Measurements from ENCODE around the gene CASP8. TPM values are rescaled to one million over a fixed set of nuclear protein-coding genes. Genes with fewer than 3 reads are reported as not detected.
"Not testable (repeated sequence)": the region's sequence is repeated elsewhere in the genome, so short reads cannot be mapped to it uniquely, and the experiment has no call there.

Gene CASP8
- total and polyA plus RNA-seq, 5 donors: 2.6 to 5.4 (median 4.2) TPM

DNA sequence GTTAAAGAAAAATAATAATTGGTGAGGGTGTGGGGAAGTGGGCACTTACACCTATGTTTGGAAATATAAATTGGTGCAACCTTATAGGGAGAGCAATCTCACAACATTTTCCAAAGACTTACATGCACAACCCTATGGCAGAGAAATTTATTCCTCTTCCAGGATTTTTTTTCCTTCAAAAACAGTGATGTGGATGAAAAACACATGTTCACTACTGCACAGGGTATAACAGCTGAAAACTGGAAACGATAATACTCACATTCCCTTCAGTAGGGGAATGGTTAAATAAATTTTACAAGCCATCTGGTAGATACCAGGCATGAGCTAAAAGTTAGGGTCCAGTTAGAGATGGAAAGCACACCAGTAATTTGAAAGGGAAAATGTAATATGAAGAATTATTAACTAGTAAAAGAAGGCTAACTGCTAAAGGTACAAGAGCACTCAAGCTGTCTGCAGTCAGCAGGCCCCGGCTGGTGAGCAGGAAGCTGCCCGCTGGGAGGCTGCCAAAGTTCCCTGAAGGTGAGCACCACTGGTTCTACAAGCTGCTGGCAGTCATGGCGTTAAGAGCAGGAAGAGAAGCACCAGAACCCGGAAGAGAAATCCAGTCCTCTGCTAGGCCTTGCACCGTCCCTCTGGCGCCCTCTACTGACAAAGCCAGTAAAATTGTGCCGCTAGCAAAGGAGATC, 28.4 kb upstream of the CASP8 start:
- intact Hi-C loops (cut with DNase I): loop anchor here in 3 of 4 donors (5.0 to 10.0 kb wide), 3 partner anchors 47 to 133 kb away; partner anchors contain the start of gene CASP10 (in 2 of the 3)
- DNase-seq: peak; percentile 86 to 92 (median 90)
- peak; percentile 86 to 87 for ATAC-seq
- no peaks in the 10 kb centered on the region for H3K27me3 ChIP-seq (ENCODE audit: control insufficient read depth, insufficient read depth)
- H3K9me3 ChIP-seq (ENCODE audit: control insufficient read depth, low read length): no peaks in the 10 kb centered on the region
- no peak overlapping the region for H3K27ac ChIP-seq (ENCODE audit: low read length)
- H3K4me3 ChIP-seq (ENCODE audit: low read length): no peak overlapping the region
- no peaks in the 10 kb centered on the region for H3K4me1 ChIP-seq (ENCODE audit: control insufficient read depth, insufficient read depth, low read length)
- 18% methylated on average over 8 of the region's 8 CpGs for WGBS

DNA sequence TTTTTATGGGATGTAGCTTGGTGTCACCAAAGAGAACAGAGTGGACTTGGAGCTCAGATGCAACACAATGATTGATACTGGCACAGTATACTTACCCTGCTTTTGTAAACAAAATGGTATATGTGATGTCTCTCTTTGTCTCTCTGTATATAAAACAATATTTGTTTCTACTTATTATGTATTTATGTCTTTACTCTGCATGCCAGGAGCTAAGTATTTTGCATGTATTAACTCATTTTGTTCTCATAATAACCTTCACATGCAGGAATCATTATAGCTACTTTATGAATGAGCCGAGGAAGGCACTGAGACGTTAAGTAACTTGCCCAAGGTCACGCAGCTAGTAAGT, 27.9 kb upstream of the CASP8 start:
- Histone ChIP-seq H3K4me3 (ENCODE audit: low read length) (no peak overlapping the region), H3K9me3 (ENCODE audit: control insufficient read depth, low read length) (no peaks in the 10 kb centered on the region), H3K27ac (ENCODE audit: low read length) (no peak overlapping the region), H3K4me1 (ENCODE audit: control insufficient read depth, insufficient read depth, low read length) (no peaks in the 10 kb centered on the region), H3K27me3 (ENCODE audit: control insufficient read depth, insufficient read depth) (no peaks in the 10 kb centered on the region)
- intact Hi-C loops (cut with DNase I): loop anchor here in 3 of 4 donors (5.0 to 10.0 kb wide), 3 partner anchors 48 to 132 kb away; partner anchors contain the start of gene CASP10 (in 2 of the 3)
- ATAC-seq: no peak
- 45% methylated on average over 3 of the region's 3 CpGs for WGBS
- DNase-seq: no peak

DNA sequence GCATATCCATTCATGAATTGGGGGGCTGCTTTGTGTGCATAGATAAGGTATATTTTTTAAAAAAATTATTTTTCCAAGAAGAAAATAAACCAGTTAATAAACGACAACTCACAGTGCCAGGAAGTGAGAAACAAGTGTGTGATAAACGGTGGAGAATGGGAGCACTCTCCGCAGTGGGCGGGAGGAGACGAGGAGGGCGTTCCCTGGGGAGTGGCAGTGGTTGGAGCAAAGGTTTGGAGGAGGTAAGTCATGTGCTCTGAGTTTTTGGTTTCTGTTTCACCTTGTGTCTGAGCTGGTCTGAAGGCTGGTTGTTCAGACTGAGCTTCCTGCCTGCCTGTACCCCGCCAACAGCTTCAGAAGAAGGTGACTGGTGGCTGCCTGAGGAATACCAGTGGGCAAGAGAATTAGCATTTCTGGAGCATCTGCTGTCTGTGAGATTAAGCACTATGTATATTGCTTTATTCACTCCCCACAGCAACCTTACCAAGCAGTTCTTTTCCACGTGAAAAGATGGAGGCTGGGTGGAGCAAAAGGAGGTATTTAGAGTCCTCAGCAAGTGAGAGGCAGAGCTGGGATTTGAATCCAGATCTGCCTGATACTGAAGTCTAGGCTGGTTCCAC, 27.0 kb upstream of the CASP8 start:
- Histone ChIP-seq H3K9me3 (ENCODE audit: control insufficient read depth, low read length) (no peaks in the 10 kb centered on the region), H3K27ac (ENCODE audit: low read length) (no peak overlapping the region), H3K27me3 (ENCODE audit: control insufficient read depth, insufficient read depth) (no peaks in the 10 kb centered on the region), H3K4me1 (ENCODE audit: control insufficient read depth, insufficient read depth, low read length) (no peaks in the 10 kb centered on the region), H3K4me3 (ENCODE audit: low read length) (no peak overlapping the region)
- intact Hi-C loops (cut with DNase I): loop anchor here in 3 of 4 donors (5.0 to 10.0 kb wide), 3 partner anchors 49 to 131 kb away; partner anchors contain the start of gene CASP10 (in 2 of the 3)
- WGBS: 49% methylated on average over 8 of the region's 8 CpGs
- DNase-seq (peak; percentile 46 to 76 (median 73)), ATAC-seq (peak; percentile 69 to 78)

DNA sequence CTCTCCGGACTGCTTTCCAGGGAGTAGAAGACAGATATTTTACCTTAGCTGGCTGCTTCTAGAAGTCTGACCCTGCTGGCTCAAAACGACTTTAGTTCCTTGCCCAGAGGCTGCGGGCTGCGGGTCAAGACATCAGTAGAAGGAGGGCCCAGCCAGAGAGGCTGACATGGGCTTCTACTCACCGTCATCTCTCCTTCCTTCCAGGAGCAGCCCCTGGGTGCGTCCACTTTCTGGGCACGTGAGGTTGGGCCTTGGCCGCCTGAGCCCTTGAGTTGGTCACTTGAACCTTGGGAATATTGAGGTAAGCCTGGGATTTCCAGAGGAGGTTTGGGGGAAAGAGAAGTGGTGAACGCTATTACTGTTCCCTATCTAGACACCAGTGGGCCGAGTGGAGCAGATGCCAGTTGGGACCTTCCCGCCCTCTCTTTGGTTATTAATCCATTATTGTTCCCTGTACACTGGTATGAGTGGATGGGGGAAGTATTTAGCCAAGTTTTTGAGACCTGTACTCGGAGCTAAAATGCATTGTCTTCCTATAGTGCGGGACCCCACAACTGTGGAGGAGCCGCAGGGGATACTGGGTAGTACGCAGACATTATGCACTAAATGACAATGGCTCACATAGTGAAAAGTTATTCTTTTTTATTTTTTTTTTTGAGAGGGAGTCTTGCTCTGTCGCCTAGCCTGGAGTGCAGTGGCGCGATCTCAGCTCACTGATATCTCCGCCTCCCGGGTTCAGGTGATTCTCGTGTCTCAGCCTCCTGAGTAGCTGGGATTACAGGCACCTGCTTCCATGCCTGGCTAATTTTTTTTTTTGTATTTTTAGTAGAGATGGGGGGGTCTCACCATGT, 26.3 kb upstream of the CASP8 start:
- no peak overlapping the region for H3K4me3 ChIP-seq (ENCODE audit: low read length)

DNA sequence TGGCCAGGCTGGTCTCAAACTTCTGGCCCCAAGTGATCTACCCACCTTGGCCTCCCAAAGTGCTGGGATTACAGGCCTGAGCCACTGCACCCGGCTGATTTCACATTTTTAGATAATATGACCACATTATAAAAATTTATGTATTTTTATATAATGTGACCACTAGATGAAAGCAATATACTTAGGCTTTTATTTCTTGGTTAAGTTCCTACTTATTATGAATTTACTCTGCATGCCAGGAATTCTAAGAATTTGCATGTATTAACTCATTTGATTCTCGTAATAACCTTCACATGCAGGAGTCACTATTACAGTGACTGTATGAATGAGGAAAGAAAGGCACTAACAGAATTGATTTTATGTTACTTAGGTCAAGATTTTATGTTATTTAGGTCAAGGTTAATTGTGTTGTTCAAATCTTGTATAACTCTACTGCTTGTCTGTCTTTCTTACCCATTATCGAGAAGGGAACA, 25.6 kb upstream of the CASP8 start:
- no peak overlapping the region for H3K27ac ChIP-seq (ENCODE audit: low read length)
- 72% methylated on average over 3 of the region's 3 CpGs for WGBS
- H3K4me3 ChIP-seq (ENCODE audit: low read length): no peak overlapping the region
- DNase-seq (no peak), ATAC-seq (no peak)
- no peaks in the 10 kb centered on the region for H3K27me3 ChIP-seq (ENCODE audit: control insufficient read depth, insufficient read depth)
- H3K4me1 ChIP-seq (ENCODE audit: control insufficient read depth, insufficient read depth, low read length): no peaks in the 10 kb centered on the region
- intact Hi-C loops (cut with DNase I): loop anchor here in 3 of 4 donors (5.0 to 10.0 kb wide), 3 partner anchors 50 to 130 kb away; partner anchors contain the start of gene CASP10 (in 2 of the 3)
- no peaks in the 10 kb centered on the region for H3K9me3 ChIP-seq (ENCODE audit: control insufficient read depth, low read length)

More for the DNA sequence above, 26.3 kb upstream of the CASP8 start:
- Histone ChIP-seq H3K27me3 (ENCODE audit: control insufficient read depth, insufficient read depth) (no peaks in the 10 kb centered on the region), H3K4me1 (ENCODE audit: control insufficient read depth, insufficient read depth, low read length) (no peaks in the 10 kb centered on the region), H3K9me3 (ENCODE audit: control insufficient read depth, low read length) (no peaks in the 10 kb centered on the region), H3K27ac (ENCODE audit: low read length) (no peak overlapping the region)
- 82% methylated on average over 21 of the region's 21 CpGs for WGBS
- DNase-seq (no peak), ATAC-seq (peak in 1 of 2 donors; percentile 15)
- intact Hi-C loops (cut with DNase I): loop anchor here in 3 of 4 donors (5.0 to 10.0 kb wide), 3 partner anchors 49 to 131 kb away; partner anchors contain the start of gene CASP10 (in 2 of the 3)

DNA sequence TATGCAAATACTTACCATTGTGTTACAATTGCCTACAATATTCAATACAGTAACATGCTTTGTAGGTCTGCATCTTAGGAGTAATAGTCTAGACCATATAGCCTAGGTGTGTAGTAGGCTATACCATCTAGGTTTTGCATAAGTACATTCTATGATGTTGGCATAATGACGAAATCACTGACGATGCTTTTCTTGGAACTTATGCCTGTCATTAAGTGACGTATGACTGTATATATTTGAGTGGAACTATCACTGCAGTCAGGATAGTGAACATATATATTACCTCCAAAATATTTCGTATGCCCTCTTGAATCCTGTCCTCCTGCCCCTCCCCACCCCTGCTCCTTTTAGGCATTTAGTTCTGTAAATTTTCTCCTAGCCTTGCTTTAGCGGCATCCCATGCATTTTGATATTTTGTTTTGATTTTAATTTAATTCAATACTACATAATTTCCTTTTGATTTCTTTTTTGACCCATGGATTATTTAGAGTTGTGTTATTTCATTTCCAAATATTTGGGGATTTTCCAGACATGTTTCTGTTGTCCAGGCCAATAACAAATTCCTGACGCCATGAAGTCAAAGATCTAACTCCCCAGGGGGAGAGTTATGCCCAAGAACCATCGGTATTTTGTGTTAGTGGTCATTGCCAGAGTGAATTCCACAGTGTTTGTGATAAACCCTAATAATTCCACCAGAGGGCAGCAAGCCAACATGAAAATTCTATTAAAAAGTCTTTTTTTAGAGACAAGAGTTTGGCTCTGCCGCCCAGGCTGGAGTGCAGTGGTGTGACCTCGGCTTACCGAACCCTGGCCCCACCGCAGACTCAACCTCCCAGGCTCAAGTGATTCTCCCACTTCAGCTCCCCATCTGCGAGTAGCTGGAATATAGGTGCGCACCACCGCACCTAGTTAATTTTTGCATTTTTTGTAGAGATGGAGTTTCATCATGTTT, 24.2 kb upstream of the CASP8 start:
- no peaks in the 10 kb centered on the region for H3K9me3 ChIP-seq (ENCODE audit: control insufficient read depth, low read length)
- H3K27me3 ChIP-seq (ENCODE audit: control insufficient read depth, insufficient read depth): no peaks in the 10 kb centered on the region
- DNase-seq (peak; percentile 54 to 82 (median 67)), ATAC-seq (peak; percentile 42 to 55)
- peak overlapping the region; percentile 30 for H3K4me3 ChIP-seq (ENCODE audit: low read length)
- no peaks in the 10 kb centered on the region for H3K4me1 ChIP-seq (ENCODE audit: control insufficient read depth, insufficient read depth, low read length)
- intact Hi-C loops (cut with DNase I): loop anchor here in 3 of 4 donors (10.0 kb wide), 2 partner anchors 51 to 129 kb away; partner anchors contain the start of gene CASP10 (in 1 of the 3)
- H3K27ac ChIP-seq (ENCODE audit: low read length): no peak overlapping the region
- WGBS: 27% methylated on average over 14 of the region's 14 CpGs

DNA sequence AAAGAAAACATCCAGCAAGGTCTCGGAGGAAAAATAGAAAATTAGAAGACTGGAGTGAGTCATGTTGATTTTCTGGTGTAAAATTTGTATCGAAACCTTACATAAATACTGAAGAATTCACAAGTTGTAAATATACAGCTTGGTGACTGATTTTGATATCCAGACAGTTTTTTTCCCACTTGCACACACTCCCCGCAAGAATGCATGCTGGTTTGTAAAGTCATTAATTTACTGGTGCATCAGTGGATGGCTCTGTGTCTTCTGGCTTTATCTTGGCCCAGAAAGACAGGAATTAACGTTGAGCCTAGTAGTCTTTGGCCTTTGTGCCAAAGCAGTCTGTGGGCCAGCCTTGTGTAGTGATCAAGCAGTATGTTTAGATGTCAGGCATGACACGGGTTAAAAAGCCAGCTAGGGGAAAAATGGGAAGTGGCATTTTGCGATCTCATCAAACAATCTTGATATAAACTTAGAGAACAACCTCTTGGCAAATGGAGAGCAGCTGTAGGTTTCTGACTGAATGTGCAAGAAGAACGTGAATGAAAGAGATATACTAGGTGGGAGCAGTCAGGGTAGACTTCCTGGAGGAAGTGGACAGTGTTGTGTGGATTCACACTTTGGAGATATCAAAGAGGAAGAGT, 22.7 kb upstream of the CASP8 start:
- H3K4me3 ChIP-seq (ENCODE audit: low read length): no peak overlapping the region
- H3K4me1 ChIP-seq (ENCODE audit: control insufficient read depth, insufficient read depth, low read length): no peaks in the 10 kb centered on the region
- H3K27ac ChIP-seq (ENCODE audit: low read length): no peak overlapping the region
- DNase-seq: no peak
- intact Hi-C loops (cut with DNase I): loop anchor here in 3 of 4 donors (10.0 kb wide), 2 partner anchors 53 to 127 kb away; partner anchors contain the start of gene CASP10 (in 1 of the 3)
- H3K27me3 ChIP-seq (ENCODE audit: control insufficient read depth, insufficient read depth): no peaks in the 10 kb centered on the region
- no peak for ATAC-seq
- no peaks in the 10 kb centered on the region for H3K9me3 ChIP-seq (ENCODE audit: control insufficient read depth, low read length)
- WGBS: 65% methylated on average over 7 of the region's 7 CpGs

DNA sequence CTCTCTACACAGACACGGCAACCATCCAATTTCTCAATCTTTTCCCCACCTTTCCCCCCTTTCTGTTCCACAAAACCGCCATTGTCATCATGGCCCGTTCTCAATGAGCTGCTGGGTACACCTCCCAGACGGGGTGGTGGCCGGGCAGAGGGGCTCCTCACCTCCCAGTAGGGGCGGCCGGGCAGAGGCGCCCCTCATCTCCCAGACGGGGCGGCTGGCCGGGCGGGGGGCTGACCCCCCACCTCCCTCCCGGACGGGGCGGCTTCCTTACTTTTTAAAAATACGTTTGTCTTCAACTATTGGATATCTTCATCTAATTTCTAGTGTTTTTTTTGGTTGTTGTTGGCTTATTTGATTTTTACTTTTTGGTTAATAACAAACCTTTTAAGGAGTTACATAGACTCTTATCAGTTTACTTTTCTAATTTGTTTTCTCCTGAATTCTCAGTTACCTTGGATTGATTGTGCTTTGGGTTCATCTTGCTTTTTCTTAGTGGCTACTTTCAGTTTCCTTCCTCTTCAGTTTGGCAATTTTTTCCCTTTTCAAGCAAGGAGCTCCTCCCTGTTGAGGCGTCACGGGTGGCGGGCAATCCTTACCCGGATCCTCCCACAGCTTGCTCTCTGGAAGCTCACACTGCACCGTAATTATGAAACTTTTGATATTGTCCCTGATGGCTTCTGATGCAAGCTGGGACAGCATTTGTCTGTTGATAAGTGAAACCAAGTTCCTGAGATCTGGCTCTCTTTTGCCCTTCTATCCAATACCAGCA, 21.0 kb upstream of the CASP8 start:
- peak; percentile 81 to 92 (median 89) for DNase-seq
- peak overlapping the region; percentile 42 for H3K27ac ChIP-seq (ENCODE audit: low read length)
- H3K4me1 ChIP-seq (ENCODE audit: control insufficient read depth, insufficient read depth, low read length); H3K27me3 ChIP-seq (ENCODE audit: control insufficient read depth, insufficient read depth); H3K9me3 ChIP-seq (ENCODE audit: control insufficient read depth, low read length); H3K4me3 ChIP-seq (ENCODE audit: low read length): not testable (repeated sequence)
- 79% methylated on average over 21 of the region's 21 CpGs for WGBS
- intact Hi-C loops (cut with DNase I): loop anchor here in 3 of 4 donors (10.0 kb wide), 2 partner anchors 55 to 125 kb away; partner anchors contain the start of gene CASP10 (in 1 of the 3)
- peak; percentile 90 to 94 for ATAC-seq

Measured in right cardiac atrium (tissue), 5 donors.